Osteocyte (in vitro differentiated cells): ENCODE data around the gene CCDC102A. TPM values are rescaled to one million over a fixed set of nuclear protein-coding genes. Genes with fewer than 3 reads are reported as not detected.
A peak's percentile ranks its signal among the peaks of the same experiment; 100 is the strongest.

ENCODE experiments used
- DNase-seq: peaks from one replicate; pipeline ENCODE4 v3.0.0; 2021; ENCODE audit warnings: mixed read lengths; ENCODE audit not compliant: unreplicated experiment; ENCODE audit errors: extremely low spot score
- H3K27ac Mint-ChIP-seq: one replicate; pipeline ENCODE4 v1.8.0; 2021; ENCODE audit warnings: mild to moderate bottlenecking, mixed read lengths; ENCODE audit not compliant: unreplicated experiment
- H3K27me3 Mint-ChIP-seq: one replicate; pipeline ENCODE4 v1.8.0; 2021; ENCODE audit warnings: mixed read lengths; ENCODE audit not compliant: unreplicated experiment
- H3K36me3 Mint-ChIP-seq: one replicate; pipeline ENCODE4 v1.8.0; 2021; ENCODE audit warnings: mixed read lengths; ENCODE audit not compliant: unreplicated experiment
- H3K4me1 Mint-ChIP-seq: one replicate; pipeline ENCODE4 v1.8.0; 2021; ENCODE audit warnings: mixed read lengths; ENCODE audit not compliant: unreplicated experiment
- H3K4me3 Mint-ChIP-seq: one replicate; pipeline ENCODE4 v1.8.0; 2021; ENCODE audit warnings: mild to moderate bottlenecking, moderate library complexity, mixed read lengths; ENCODE audit not compliant: unreplicated experiment
- H3K9me3 Mint-ChIP-seq: one replicate; pipeline ENCODE4 v1.8.0; 2021; ENCODE audit warnings: mixed read lengths; ENCODE audit not compliant: unreplicated experiment
- total RNA-seq: library from RNA; stranded (reverse); gene quantifications from 2 replicates; pipeline ENCODE4 v1.2.1, GENCODE V29; 2021
- TF ChIP-seq, protein P1 (sequence below): fragments of 200-600 bp; sonication (generic); IDR thresholded peaks from 2 replicates; pipeline ENCODE4 v1.5.0; 2021; ENCODE audit warnings: antibody characterized with exemption, mild to moderate bottlenecking, moderate library complexity

The CCDC102A gene
- total RNA-seq, 1 donor from 2014 or later = 17.2 TPM

DNA sequence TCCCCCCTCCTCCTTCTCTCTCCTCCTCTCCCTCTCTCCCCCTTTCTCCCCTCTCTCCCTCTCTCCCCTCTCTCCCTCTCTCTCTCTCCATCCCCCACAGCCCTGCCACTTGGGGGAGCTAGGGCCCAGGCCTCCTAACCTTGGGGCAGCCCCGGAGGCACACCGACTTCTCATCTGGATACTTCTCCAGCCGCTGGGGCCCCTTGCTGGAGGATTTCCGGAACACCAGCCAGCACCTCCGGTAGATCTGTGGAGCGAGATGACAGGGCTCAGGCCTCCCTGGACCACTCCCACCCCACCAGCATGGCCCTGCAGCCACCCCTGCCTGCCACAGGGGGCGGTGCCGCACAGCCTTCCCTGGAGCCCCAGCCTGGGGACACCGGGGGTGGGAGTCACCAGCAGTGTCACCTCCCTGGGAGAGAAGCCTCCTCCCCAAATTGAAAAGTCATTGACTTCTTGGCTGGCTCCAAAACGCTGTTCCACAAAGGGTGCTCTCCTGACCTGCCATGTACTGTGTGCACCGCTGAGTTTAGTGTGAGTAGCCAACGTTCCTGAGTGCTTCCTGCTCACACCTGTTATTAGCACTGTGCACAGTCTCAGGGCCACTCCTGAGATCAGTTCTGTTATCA lies 60.5 kb downstream of the CCDC102A start:
- DNase-seq = no peak
- no peak overlapping the region for H3K4me3 Mint-ChIP-seq
- peaks cover 35% of the 10 kb centered on the region for H3K4me1 Mint-ChIP-seq
- H3K9me3 Mint-ChIP-seq = no peaks in the 10 kb centered on the region
- TF ChIP-seq, protein P1, sequence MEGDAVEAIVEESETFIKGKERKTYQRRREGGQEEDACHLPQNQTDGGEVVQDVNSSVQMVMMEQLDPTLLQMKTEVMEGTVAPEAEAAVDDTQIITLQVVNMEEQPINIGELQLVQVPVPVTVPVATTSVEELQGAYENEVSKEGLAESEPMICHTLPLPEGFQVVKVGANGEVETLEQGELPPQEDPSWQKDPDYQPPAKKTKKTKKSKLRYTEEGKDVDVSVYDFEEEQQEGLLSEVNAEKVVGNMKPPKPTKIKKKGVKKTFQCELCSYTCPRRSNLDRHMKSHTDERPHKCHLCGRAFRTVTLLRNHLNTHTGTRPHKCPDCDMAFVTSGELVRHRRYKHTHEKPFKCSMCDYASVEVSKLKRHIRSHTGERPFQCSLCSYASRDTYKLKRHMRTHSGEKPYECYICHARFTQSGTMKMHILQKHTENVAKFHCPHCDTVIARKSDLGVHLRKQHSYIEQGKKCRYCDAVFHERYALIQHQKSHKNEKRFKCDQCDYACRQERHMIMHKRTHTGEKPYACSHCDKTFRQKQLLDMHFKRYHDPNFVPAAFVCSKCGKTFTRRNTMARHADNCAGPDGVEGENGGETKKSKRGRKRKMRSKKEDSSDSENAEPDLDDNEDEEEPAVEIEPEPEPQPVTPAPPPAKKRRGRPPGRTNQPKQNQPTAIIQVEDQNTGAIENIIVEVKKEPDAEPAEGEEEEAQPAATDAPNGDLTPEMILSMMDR = peak; percentile 62
- no peaks in the 10 kb centered on the region for H3K27me3 Mint-ChIP-seq
- H3K36me3 Mint-ChIP-seq = peaks cover 6% of the 10 kb centered on the region
- no peak overlapping the region for H3K27ac Mint-ChIP-seq

DNA sequence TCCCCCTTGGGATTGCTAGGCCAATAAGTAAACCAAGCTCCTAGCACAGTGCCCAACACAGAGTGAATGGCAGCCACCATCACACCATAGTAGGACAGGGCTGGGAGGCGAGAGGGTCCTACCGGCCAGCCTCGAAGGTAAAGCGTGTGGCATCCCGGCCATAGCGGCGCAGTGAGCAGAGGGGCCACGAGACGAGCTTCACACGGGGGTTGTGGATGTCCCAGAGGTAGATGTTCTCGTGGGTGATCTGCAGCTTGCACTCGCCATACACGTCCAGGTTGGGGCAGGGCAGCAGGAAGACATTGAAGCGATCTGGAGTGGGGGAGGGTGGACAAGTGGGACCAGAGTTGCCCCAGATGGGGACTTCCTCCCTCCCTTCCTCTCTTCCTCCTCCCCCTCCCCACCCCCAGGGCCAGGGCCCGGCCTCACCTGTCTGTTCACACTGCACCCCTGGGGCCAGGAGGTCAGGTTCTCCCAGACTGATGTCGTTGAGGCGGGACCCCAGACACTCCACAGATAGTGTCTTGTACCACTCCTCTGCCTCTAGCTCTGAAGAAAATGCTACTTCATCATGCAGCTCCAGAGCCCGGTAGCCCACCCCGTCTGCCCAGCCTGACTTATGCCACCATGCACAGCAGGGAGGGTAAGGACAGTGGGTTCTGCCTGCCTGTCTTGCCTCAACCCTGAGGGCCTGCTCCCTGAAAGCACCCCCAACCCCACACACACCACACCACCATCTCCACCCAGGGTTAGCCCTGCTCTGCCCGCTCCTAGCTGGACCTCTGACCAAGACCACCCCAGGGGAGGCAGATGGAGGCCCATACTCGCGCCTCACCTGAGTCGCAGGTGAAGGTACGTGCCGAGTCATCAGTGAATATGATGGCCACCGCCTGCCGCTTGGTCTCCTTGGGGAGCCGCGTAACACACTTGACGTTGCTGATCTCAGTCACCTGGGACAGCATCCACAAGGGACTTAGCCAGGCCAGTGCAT lies 61.4 kb downstream of the CCDC102A start:
- peaks cover 9% of the 10 kb centered on the region for H3K36me3 Mint-ChIP-seq
- H3K4me3 Mint-ChIP-seq = no peak overlapping the region
- H3K27ac Mint-ChIP-seq = no peak overlapping the region

DNA sequence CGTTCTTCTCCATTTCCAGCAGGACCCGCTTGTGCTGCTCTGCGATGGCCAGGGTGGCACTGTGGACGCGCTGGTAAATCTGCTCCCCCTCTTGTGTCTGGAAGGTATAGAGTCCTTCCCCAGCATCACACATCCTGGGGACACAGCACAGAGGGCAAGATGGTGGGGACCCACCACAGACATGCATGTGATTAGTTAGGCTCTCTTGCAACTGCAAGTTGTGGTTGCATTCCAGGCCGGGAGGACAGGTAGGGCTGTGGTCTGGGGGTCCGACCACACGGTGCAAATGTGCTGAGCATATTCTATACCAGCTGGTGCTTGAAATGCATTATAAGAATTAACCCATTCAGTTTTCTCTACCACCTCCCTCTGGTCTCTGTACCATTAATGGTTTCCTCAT lies 62.5 kb downstream of the CCDC102A start:
- no peaks in the 10 kb centered on the region for H3K9me3 Mint-ChIP-seq
- H3K4me3 Mint-ChIP-seq = no peak overlapping the region

More for the DNA sequence above, 61.4 kb downstream of the CCDC102A start:
- TF ChIP-seq, protein P1 = no peak
- H3K9me3 Mint-ChIP-seq = no peaks in the 10 kb centered on the region
- DNase-seq = no peak
- peaks cover 29% of the 10 kb centered on the region for H3K4me1 Mint-ChIP-seq
- H3K27me3 Mint-ChIP-seq = no peaks in the 10 kb centered on the region

DNA sequence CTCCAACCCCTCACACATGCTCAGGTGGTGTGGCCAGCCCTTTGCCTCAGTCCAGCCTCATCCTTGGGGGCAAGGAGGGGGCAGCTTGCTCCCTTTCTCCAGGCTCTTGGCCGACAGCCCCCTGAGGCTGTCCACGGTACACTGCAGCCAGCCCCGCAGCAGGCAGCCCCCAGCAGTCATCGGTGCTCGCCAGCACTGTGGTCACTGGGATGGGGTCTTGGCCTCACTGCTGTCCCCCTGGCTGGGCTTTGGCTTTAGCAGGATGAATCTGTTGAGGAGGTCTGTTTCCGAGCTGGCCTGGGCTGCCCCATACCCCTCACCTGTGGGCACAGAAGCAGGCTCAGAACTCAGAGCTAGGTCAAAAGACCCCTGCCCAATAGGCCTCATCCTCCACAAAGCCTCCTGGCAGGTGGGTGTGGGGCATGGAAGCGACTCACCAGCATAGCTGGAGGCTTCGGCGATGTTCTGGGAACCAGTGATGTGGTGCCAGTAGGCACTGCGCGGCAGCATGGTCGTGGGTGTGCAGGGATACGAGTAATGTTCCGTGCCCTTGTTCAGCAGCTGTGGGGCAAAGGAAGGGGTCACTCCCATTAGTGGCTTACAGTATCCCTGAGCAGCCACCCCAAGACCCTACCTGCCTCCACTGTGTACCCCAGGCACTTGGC lies 63.1 kb downstream of the CCDC102A start:
- no peak for DNase-seq
- Mint-ChIP-seq H3K4me3 (no peak overlapping the region), H3K4me1 (peaks cover 16% of the 10 kb centered on the region), H3K27me3 (no peaks in the 10 kb centered on the region), H3K9me3 (no peaks in the 10 kb centered on the region), H3K36me3 (peaks cover 22% of the 10 kb centered on the region), H3K27ac (no peak overlapping the region)
- TF ChIP-seq, protein P1 = no peak

More for the DNA sequence above, 62.5 kb downstream of the CCDC102A start:
- H3K36me3 Mint-ChIP-seq = peaks cover 17% of the 10 kb centered on the region
- no peak for DNase-seq
- H3K27ac Mint-ChIP-seq = no peak overlapping the region
- peaks cover 22% of the 10 kb centered on the region for H3K4me1 Mint-ChIP-seq
- H3K27me3 Mint-ChIP-seq = no peaks in the 10 kb centered on the region
- TF ChIP-seq, protein P1 = no peak
